Large intestine (tissue), 3 donors: ENCODE results near the gene ZNF319. TPM values are rescaled to one million over a fixed set of nuclear protein-coding genes. Genes with fewer than 3 reads are reported as not detected.
"Not testable (repeated sequence)": the region's sequence is repeated elsewhere in the genome, so short reads cannot be mapped to it uniquely, and the experiment has no call there.

ENCODE experiments used
- DNase-seq, 2 donors: peaks; one replicate each; pipeline versions ENCODE4 v3.0.0 to v3.0.0-alpha.2; 2013
- H3K27ac ChIP-seq: one replicate; pipeline ENCODE4 v1.5.1; 2013; ENCODE audit warnings: low read length
- H3K27me3 ChIP-seq: 2 replicates; pipeline ENCODE4 v1.6.1; 2013; ENCODE audit warnings: low read length; ENCODE audit not compliant: control insufficient read depth, insufficient read depth
- H3K36me3 ChIP-seq: 2 replicates; pipeline ENCODE4 v1.6.1; 2013; ENCODE audit warnings: low read length; ENCODE audit not compliant: control insufficient read depth, insufficient read depth
- H3K4me1 ChIP-seq: one replicate; pipeline ENCODE4 v1.6.1; 2013; ENCODE audit warnings: low read length; ENCODE audit not compliant: control insufficient read depth, insufficient read depth
- H3K4me3 ChIP-seq: one replicate; pipeline ENCODE4 v1.5.1; 2013; ENCODE audit warnings: low read length
- H3K9me3 ChIP-seq: one replicate; pipeline ENCODE4 v1.6.1; 2013; ENCODE audit warnings: mild to moderate bottlenecking, low read depth, low read length, moderate library complexity; ENCODE audit not compliant: control insufficient read depth
- WGBS: methylation state at CpG from one replicate; pipeline ENCODE4 v1.1.5; 2013; ENCODE audit warnings: low lambda C conversion rate; ENCODE audit not compliant: insufficient coverage; 5-methylcytosine and 5-hydroxymethylcytosine counted together
- polyA plus RNA-seq: library from polyadenylated mRNA; unstranded; fragments of 120-200 nt; gene quantifications from one replicate; pipeline ENCODE4 v1.2.1, GENCODE V29; 2013

ZNF319 gene
- polyA plus RNA-seq, 1 donor, result 5.8 TPM

- peaks cover 34% of the 10 kb centered on the region for H3K36me3 ChIP-seq
- H3K9me3 ChIP-seq, result no peaks in the 10 kb centered on the region
- no peaks in the 10 kb centered on the region for H3K27me3 ChIP-seq
- H3K4me3 ChIP-seq, result no peak overlapping the region
- no CpG with 5 or more reads among the region's 11 CpGs for WGBS
- H3K27ac ChIP-seq, result no peak overlapping the region
- no peaks in the 10 kb centered on the region for H3K4me1 ChIP-seq
- DNase-seq, result no peak
These were observed 9.5 kb upstream of the ZNF319 start for GRCh38 chr16:58009856-58010416.

- H3K4me1 ChIP-seq, H3K4me3 ChIP-seq, H3K27me3 ChIP-seq, DNase-seq, H3K36me3 ChIP-seq, H3K9me3 ChIP-seq, H3K27ac ChIP-seq: not testable (repeated sequence)
- 100% methylated on average over 1 of the region's 12 CpGs for WGBS
These were observed 4.3 kb upstream of the ZNF319 start for GRCh38 chr16:58004736-58005135.

GRCh38 chr16:58002936-58003335 is 2.5 kb upstream of the ZNF319 start:
- WGBS, result no CpG with 5 or more reads among the region's 5 CpGs
- Histone ChIP-seq H3K9me3 (no peaks in the 10 kb centered on the region), H3K4me3 (no peak overlapping the region), H3K27ac (no peak overlapping the region), H3K27me3 (no peaks in the 10 kb centered on the region), H3K4me1 (peaks cover 4% of the 10 kb centered on the region), H3K36me3 (peaks cover 5% of the 10 kb centered on the region)
- DNase-seq, result no peak

- no CpG with 5 or more reads among the region's 9 CpGs for WGBS
- H3K27ac ChIP-seq, result no peak overlapping the region
- peaks cover 10% of the 10 kb centered on the region for H3K36me3 ChIP-seq
- H3K4me3 ChIP-seq, result no peak overlapping the region
- DNase-seq, result no peak
- H3K4me1 ChIP-seq, result peaks cover 4% of the 10 kb centered on the region
- no peaks in the 10 kb centered on the region for H3K9me3 ChIP-seq
- no peaks in the 10 kb centered on the region for H3K27me3 ChIP-seq
These were observed 1.9 kb upstream of the ZNF319 start for GRCh38 chr16:58002416-58002800.

- peaks cover 15% of the 10 kb centered on the region for H3K36me3 ChIP-seq
- WGBS, result no CpG with 5 or more reads among the region's 10 CpGs
- no peaks in the 10 kb centered on the region for H3K9me3 ChIP-seq
- no peak overlapping the region for H3K27ac ChIP-seq
- no peak for DNase-seq
- no peaks in the 10 kb centered on the region for H3K27me3 ChIP-seq
- H3K4me1 ChIP-seq, result peaks cover 4% of the 10 kb centered on the region
- H3K4me3 ChIP-seq, result peak overlapping the region; percentile 89
These were observed 1.4 kb upstream of the ZNF319 start for GRCh38 chr16:58001781-58002415.

- Histone ChIP-seq H3K9me3 (no peaks in the 10 kb centered on the region), H3K27me3 (no peaks in the 10 kb centered on the region), H3K4me1 (peaks cover 4% of the 10 kb centered on the region), H3K27ac (peak within 1 kb of the TSS; percentile 83), H3K4me3 (peak within 1 kb of the TSS; percentile 89), H3K36me3 (peaks cover 24% of the 10 kb centered on the region)
- no CpG with 5 or more reads among the region's 81 CpGs for WGBS
- DNase-seq, result peak; percentile 84
These were observed 519 bp upstream of the ZNF319 start, which contains the start of gene USB1 for GRCh38 chr16:58000706-58001676. Gene USB1 (plus strand): TSS chr16:58001407. CDS start chr16:58001484, 77 bp downstream.

- H3K4me3 ChIP-seq, result peak overlapping the region; percentile 52
- H3K27me3 ChIP-seq, result no peaks in the 10 kb centered on the region
- peaks cover 35% of the 10 kb centered on the region for H3K36me3 ChIP-seq
- peak in 1 of 2 donors; percentile 16 for DNase-seq
- WGBS, result no CpG with 5 or more reads among the region's 6 CpGs
- peaks cover 4% of the 10 kb centered on the region for H3K4me1 ChIP-seq
- H3K27ac ChIP-seq, result no peak overlapping the region
- H3K9me3 ChIP-seq, result no peaks in the 10 kb centered on the region
These were observed 1.0 kb downstream of the ZNF319 start for GRCh38 chr16:57999366-57999970.

GRCh38 chr16:57998992-57999365 is 1.5 kb downstream of the ZNF319 start:
- Histone ChIP-seq H3K36me3 (peaks cover 37% of the 10 kb centered on the region), H3K9me3 (no peaks in the 10 kb centered on the region), H3K27ac (no peak overlapping the region), H3K27me3 (no peaks in the 10 kb centered on the region), H3K4me1 (peaks cover 4% of the 10 kb centered on the region), H3K4me3 (no peak overlapping the region)
- DNase-seq, result no peak
- WGBS, result no CpG with 5 or more reads among the region's 3 CpGs

- no peak for DNase-seq
- H3K9me3 ChIP-seq, result no peaks in the 10 kb centered on the region
- H3K4me1 ChIP-seq, result peaks cover 4% of the 10 kb centered on the region
- H3K27me3 ChIP-seq, result no peaks in the 10 kb centered on the region
- peaks cover 42% of the 10 kb centered on the region for H3K36me3 ChIP-seq
- no peak overlapping the region for H3K4me3 ChIP-seq
- H3K27ac ChIP-seq, result no peak overlapping the region
- WGBS, result no CpG with 5 or more reads among the region's 8 CpGs
These were observed 2.0 kb downstream of the ZNF319 start for GRCh38 chr16:57998486-57998885.
